ENCODE measurements around the gene RANBP3L. TPM values are rescaled to one million over a fixed set of nuclear protein-coding genes. Genes with fewer than 3 reads are reported as not detected.

RANBP3L gene
- total RNA-seq, 6 experiments from 2014 or later: not detected

- H3K27ac Mint-ChIP-seq: no peak overlapping the region
- H3K9me3 Mint-ChIP-seq: no peaks in the 10 kb centered on the region
- no peak for TF ChIP-seq CTCF (IDR thresholded peaks at IDR 0.05)
- peaks cover 9% of the 10 kb centered on the region for H3K27me3 Mint-ChIP-seq (ENCODE audit: insufficient read depth)
- no peak overlapping the region for H3K4me3 Mint-ChIP-seq
- no peak for DNase-seq
- H3K4me1 Mint-ChIP-seq (ENCODE audit: low read depth): no peaks in the 10 kb centered on the region
- no peaks in the 10 kb centered on the region for H3K36me3 Mint-ChIP-seq (ENCODE audit: low read depth)
Measured at GRCh38 chr5:36270175-36270574, 31.5 kb downstream of the RANBP3L start.

- TF ChIP-seq CTCF (IDR thresholded peaks at IDR 0.05): no peak
- Mint-ChIP-seq H3K27me3 (ENCODE audit: insufficient read depth) (peaks cover 10% of the 10 kb centered on the region), H3K36me3 (ENCODE audit: low read depth) (no peaks in the 10 kb centered on the region), H3K27ac (no peak overlapping the region), H3K4me3 (no peak overlapping the region), H3K9me3 (no peaks in the 10 kb centered on the region), H3K4me1 (ENCODE audit: low read depth) (peaks cover under 1% of the 10 kb centered on the region; the same call in 1 of the 2 replicates)
- no peak for DNase-seq
Measured at GRCh38 chr5:36269478-36269877, 32.2 kb downstream of the RANBP3L start.

- Mint-ChIP-seq H3K36me3 (ENCODE audit: low read depth) (no peaks in the 10 kb centered on the region), H3K9me3 (no peaks in the 10 kb centered on the region), H3K4me1 (ENCODE audit: low read depth) (peaks cover 6% of the 10 kb centered on the region; the same call in 1 of the 2 replicates), H3K27ac (no peak overlapping the region), H3K27me3 (ENCODE audit: insufficient read depth) (peaks cover 7% of the 10 kb centered on the region), H3K4me3 (no peak overlapping the region)
- no peak for TF ChIP-seq CTCF (IDR thresholded peaks at IDR 0.05)
- DNase-seq: no peak
Measured at GRCh38 chr5:36267905-36268304, 33.8 kb downstream of the RANBP3L start.

GRCh38 chr5:36264202-36264760 lies 37.4 kb downstream of the RANBP3L start:
- H3K27me3 Mint-ChIP-seq (ENCODE audit: insufficient read depth): peaks cover 11% of the 10 kb centered on the region
- peak overlapping the region; percentile 33; the same call in 1 of the 2 replicates for H3K4me3 Mint-ChIP-seq

GRCh38 chr5:36261186-36261585 lies 40.5 kb downstream of the RANBP3L start:
- Mint-ChIP-seq H3K9me3 (no peaks in the 10 kb centered on the region), H3K27ac (no peak overlapping the region), H3K4me3 (no peak overlapping the region), H3K27me3 (ENCODE audit: insufficient read depth) (peaks cover 12% of the 10 kb centered on the region), H3K36me3 (ENCODE audit: low read depth) (no peaks in the 10 kb centered on the region), H3K4me1 (ENCODE audit: low read depth) (peaks cover 6% of the 10 kb centered on the region; the same call in 1 of the 2 replicates)
- TF ChIP-seq CTCF (IDR thresholded peaks at IDR 0.05): no peak
- no peak for DNase-seq

More at GRCh38 chr5:36264202-36264760, 37.4 kb downstream of the RANBP3L start:
- Mint-ChIP-seq H3K27ac (no peak overlapping the region), H3K4me1 (ENCODE audit: low read depth) (peaks cover 6% of the 10 kb centered on the region; the same call in 1 of the 2 replicates), H3K9me3 (no peaks in the 10 kb centered on the region), H3K36me3 (ENCODE audit: low read depth) (no peaks in the 10 kb centered on the region)
- no peak for DNase-seq
- TF ChIP-seq CTCF (IDR thresholded peaks at IDR 0.05): no peak
